ENCODE data around the gene RAB11FIP2.

Gene RAB11FIP2

GRCh38 chr10:118052816-118053215, 6.1 kb upstream of the RAB11FIP2 start:
- Histone ChIP-seq H3K79me1 (ENCODE audit: low read length) (no peaks in the 10 kb centered on the region), H3K27me3 (ENCODE audit: insufficient read depth, low read length, poor library complexity) (no peaks in the 10 kb centered on the region), H2BK5ac (ENCODE audit: low read length) (no peak overlapping the region), H3K9ac (ENCODE audit: low read length) (no peak overlapping the region), H3K4me2 (ENCODE audit: low read length) (no peak overlapping the region), H3K23ac (ENCODE audit: low read length) (no peak overlapping the region), H3K18ac (ENCODE audit: low read length) (no peak overlapping the region), H4K8ac (ENCODE audit: low read depth, low read length) (no peak overlapping the region), H3K4me3 (ENCODE audit: low read length) (no peak overlapping the region), H3K56ac (ENCODE audit: low read length) (no peak overlapping the region), H3K36me3 (ENCODE audit: control insufficient read depth, insufficient read depth, low read length) (no peaks in the 10 kb centered on the region), H4K5ac (ENCODE audit: low read length) (no peak overlapping the region), H2BK120ac (ENCODE audit: low read depth, low read length) (no peak overlapping the region), H2AK5ac (ENCODE audit: low read length) (no peak overlapping the region), H3K4ac (ENCODE audit: low read depth, low read length) (no peak overlapping the region), H2BK15ac (replicated peaks; ENCODE audit: low read depth) (no peak overlapping the region), H3K27ac (ENCODE audit: low read depth, low read length) (no peak overlapping the region), H3K4me1 (ENCODE audit: control insufficient read depth, low read depth, low read length) (no peaks in the 10 kb centered on the region), H3K79me2 (ENCODE audit: control insufficient read depth, insufficient read depth, low read length) (no peaks in the 10 kb centered on the region)
- no peak for DNase-seq
- WGBS (ENCODE audit: extremely low coverage, insufficient coverage, low lambda C conversion rate), result no CpG with 5 or more reads among the region's 2 CpGs

DNA sequence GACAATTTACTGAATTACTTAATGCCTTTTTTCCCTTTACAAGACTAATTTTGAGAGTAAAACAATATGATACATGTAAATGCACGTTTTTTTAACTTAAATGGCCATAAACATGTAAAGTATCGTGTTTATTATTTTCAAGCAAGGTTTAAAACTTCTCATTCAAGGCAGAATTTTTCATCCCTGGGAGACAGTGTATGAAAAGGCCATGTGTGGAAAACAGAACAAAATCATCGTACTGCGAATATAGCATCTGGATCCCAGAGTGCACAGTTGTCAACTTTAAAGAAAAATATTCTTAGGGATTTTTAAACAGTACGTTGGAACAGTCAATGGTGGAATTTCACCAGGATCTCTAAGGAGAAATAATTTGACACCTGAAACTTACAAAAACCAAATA, 1.1 kb upstream of the RAB11FIP2 start:
- no peak overlapping the region for H2AK5ac ChIP-seq (ENCODE audit: low read length)
- H3K36me3 ChIP-seq (ENCODE audit: control insufficient read depth, insufficient read depth, low read length), result no peaks in the 10 kb centered on the region
- no peak overlapping the region for H3K23ac ChIP-seq (ENCODE audit: low read length)
- DNase-seq, result no peak
- H4K8ac ChIP-seq (ENCODE audit: low read depth, low read length), result no peak overlapping the region
- no peak overlapping the region for H3K56ac ChIP-seq (ENCODE audit: low read length)
- no peaks in the 10 kb centered on the region for H3K79me1 ChIP-seq (ENCODE audit: low read length)
- H3K18ac ChIP-seq (ENCODE audit: low read length), result no peak overlapping the region
- H3K4me3 ChIP-seq (ENCODE audit: low read length), result no peak overlapping the region
- no peaks in the 10 kb centered on the region for H3K4me1 ChIP-seq (ENCODE audit: control insufficient read depth, low read depth, low read length)
- H3K9ac ChIP-seq (ENCODE audit: low read length), result no peak overlapping the region
- H2BK5ac ChIP-seq (ENCODE audit: low read length), result no peak overlapping the region
- H3K4ac ChIP-seq (ENCODE audit: low read depth, low read length), result no peak overlapping the region
- peaks cover 2% of the 10 kb centered on the region for H3K79me2 ChIP-seq (ENCODE audit: control insufficient read depth, insufficient read depth, low read length)
- no CpG with 5 or more reads among the region's 5 CpGs for WGBS (ENCODE audit: extremely low coverage, insufficient coverage, low lambda C conversion rate)
- H3K27ac ChIP-seq (ENCODE audit: low read depth, low read length), result no peak overlapping the region
- no peaks in the 10 kb centered on the region for H3K27me3 ChIP-seq (ENCODE audit: insufficient read depth, low read length, poor library complexity)
- no peak overlapping the region for H3K4me2 ChIP-seq (ENCODE audit: low read length)
- no peak overlapping the region for H4K5ac ChIP-seq (ENCODE audit: low read length)
- no peak overlapping the region for H2BK15ac ChIP-seq (replicated peaks; ENCODE audit: low read depth)
- H2BK120ac ChIP-seq (ENCODE audit: low read depth, low read length), result no peak overlapping the region

GRCh38 chr10:118047157-118047719, 497 bp upstream of the RAB11FIP2 start:
- Histone ChIP-seq H3K79me1 (ENCODE audit: low read length) (no peaks in the 10 kb centered on the region), H3K18ac (ENCODE audit: low read length) (no peak overlapping the region), H3K56ac (ENCODE audit: low read length) (peak overlapping the region; percentile 84), H3K4me1 (ENCODE audit: control insufficient read depth, low read depth, low read length) (no peaks in the 10 kb centered on the region), H3K23ac (ENCODE audit: low read length) (no peak overlapping the region), H2BK120ac (ENCODE audit: low read depth, low read length) (no peak overlapping the region), H3K36me3 (ENCODE audit: control insufficient read depth, insufficient read depth, low read length) (no peaks in the 10 kb centered on the region), H3K9ac (ENCODE audit: low read length) (peak overlapping the region; percentile 49), H4K8ac (ENCODE audit: low read depth, low read length) (no peak overlapping the region), H3K4ac (ENCODE audit: low read depth, low read length) (no peak overlapping the region), H3K27me3 (ENCODE audit: insufficient read depth, low read length, poor library complexity) (no peaks in the 10 kb centered on the region), H3K27ac (ENCODE audit: low read depth, low read length) (no peak overlapping the region), H3K4me3 (ENCODE audit: low read length) (peak overlapping the region; percentile 61), H3K79me2 (ENCODE audit: control insufficient read depth, insufficient read depth, low read length) (peaks cover 2% of the 10 kb centered on the region), H4K5ac (ENCODE audit: low read length) (no peak overlapping the region), H2AK5ac (ENCODE audit: low read length) (no peak overlapping the region), H3K4me2 (ENCODE audit: low read length) (peak overlapping the region; percentile 56), H2BK5ac (ENCODE audit: low read length) (no peak overlapping the region), H2BK15ac (replicated peaks; ENCODE audit: low read depth) (no peak overlapping the region)
- WGBS (ENCODE audit: extremely low coverage, insufficient coverage, low lambda C conversion rate), result no CpG with 5 or more reads among the region's 22 CpGs
- DNase-seq, result no peak

GRCh38 chr10:118045837-118046394, 825 bp downstream of the RAB11FIP2 start:
- Histone ChIP-seq H3K18ac (ENCODE audit: low read length) (peak overlapping the region; percentile 47), H2AK5ac (ENCODE audit: low read length) (no peak overlapping the region), H2BK5ac (ENCODE audit: low read length) (no peak overlapping the region), H3K36me3 (ENCODE audit: control insufficient read depth, insufficient read depth, low read length) (no peaks in the 10 kb centered on the region), H4K5ac (ENCODE audit: low read length) (no peak overlapping the region), H3K79me1 (ENCODE audit: low read length) (no peaks in the 10 kb centered on the region), H3K4me2 (ENCODE audit: low read length) (peak overlapping the region; percentile 82), H2BK120ac (ENCODE audit: low read depth, low read length) (no peak overlapping the region), H3K4me1 (ENCODE audit: control insufficient read depth, low read depth, low read length) (no peaks in the 10 kb centered on the region), H3K27ac (ENCODE audit: low read depth, low read length) (peak overlapping the region; percentile 95), H4K8ac (ENCODE audit: low read depth, low read length) (no peak overlapping the region), H3K23ac (ENCODE audit: low read length) (no peak overlapping the region), H3K79me2 (ENCODE audit: control insufficient read depth, insufficient read depth, low read length) (peaks cover 2% of the 10 kb centered on the region), H3K9ac (ENCODE audit: low read length) (peak overlapping the region; percentile 84), H3K27me3 (ENCODE audit: insufficient read depth, low read length, poor library complexity) (no peaks in the 10 kb centered on the region), H2BK15ac (replicated peaks; ENCODE audit: low read depth) (no peak overlapping the region), H3K4ac (ENCODE audit: low read depth, low read length) (peak overlapping the region; percentile 56), H3K4me3 (ENCODE audit: low read length) (peak overlapping the region; percentile 62), H3K56ac (ENCODE audit: low read length) (peak overlapping the region; percentile 92)
- WGBS (ENCODE audit: extremely low coverage, insufficient coverage, low lambda C conversion rate), result no CpG with 5 or more reads among the region's 14 CpGs
- peak; percentile 70 for DNase-seq

- 100% methylated on average over 3 of the region's 8 CpGs for WGBS (ENCODE audit: extremely low coverage, insufficient coverage, low lambda C conversion rate)
- DNase-seq, result no peak
- Histone ChIP-seq H2BK5ac (ENCODE audit: low read length) (no peak overlapping the region), H3K79me2 (ENCODE audit: control insufficient read depth, insufficient read depth, low read length) (peaks cover 2% of the 10 kb centered on the region), H3K4ac (ENCODE audit: low read depth, low read length) (no peak overlapping the region), H3K9ac (ENCODE audit: low read length) (peak overlapping the region; percentile 84), H3K23ac (ENCODE audit: low read length) (no peak overlapping the region), H3K36me3 (ENCODE audit: control insufficient read depth, insufficient read depth, low read length) (no peaks in the 10 kb centered on the region), H3K27ac (ENCODE audit: low read depth, low read length) (no peak overlapping the region), H2BK120ac (ENCODE audit: low read depth, low read length) (no peak overlapping the region), H3K79me1 (ENCODE audit: low read length) (no peaks in the 10 kb centered on the region), H4K5ac (ENCODE audit: low read length) (no peak overlapping the region), H3K27me3 (ENCODE audit: insufficient read depth, low read length, poor library complexity) (no peaks in the 10 kb centered on the region), H3K56ac (ENCODE audit: low read length) (no peak overlapping the region), H2AK5ac (ENCODE audit: low read length) (no peak overlapping the region), H2BK15ac (replicated peaks; ENCODE audit: low read depth) (no peak overlapping the region), H3K4me2 (ENCODE audit: low read length) (peak overlapping the region; percentile 82), H4K8ac (ENCODE audit: low read depth, low read length) (no peak overlapping the region), H3K4me1 (ENCODE audit: control insufficient read depth, low read depth, low read length) (no peaks in the 10 kb centered on the region), H3K4me3 (ENCODE audit: low read length) (no peak overlapping the region), H3K18ac (ENCODE audit: low read length) (no peak overlapping the region)
Measured at GRCh38 chr10:118045158-118045836, 1.4 kb downstream of the RAB11FIP2 start.

All from mesendoderm (in vitro differentiated cells).